GM18526 (cell line): ENCODE data around the gene PSORS1C1.

Experiments
- POLR2A ChIP-seq: IDR thresholded peaks from 3 replicates; pipeline ENCODE4 v1.6.1; 2011; ENCODE audit not compliant: insufficient read length; ENCODE audit errors: extremely low read depth

Gene PSORS1C1

GRCh38 chr6:31139599-31139998 lies 25.0 kb downstream of the PSORS1C1 start:
- no peak for TF ChIP-seq POLR2A

- no peak for TF ChIP-seq POLR2A
These were observed 26.0 kb downstream of the PSORS1C1 start for GRCh38 chr6:31140643-31141042.

- TF ChIP-seq POLR2A, result no peak
These were observed 27.8 kb downstream of the PSORS1C1 start for GRCh38 chr6:31142361-31142761.

GRCh38 chr6:31143148-31143547 lies 28.5 kb downstream of the PSORS1C1 start:
- TF ChIP-seq POLR2A, result no peak

GRCh38 chr6:31144296-31144969 lies 29.8 kb downstream of the PSORS1C1 start:
- no peak for TF ChIP-seq POLR2A

GRCh38 chr6:31144970-31145340 lies 30.4 kb downstream of the PSORS1C1 start:
- TF ChIP-seq POLR2A, result no peak

- TF ChIP-seq POLR2A, result no peak
These were observed 30.8 kb downstream of the PSORS1C1 start for GRCh38 chr6:31145386-31145785.

GRCh38 chr6:31149827-31150447 lies 35.3 kb downstream of the PSORS1C1 start:
- TF ChIP-seq POLR2A, result no peak

- TF ChIP-seq POLR2A, result no peak
These were observed 38.2 kb downstream of the PSORS1C1 start for GRCh38 chr6:31152781-31153180.

- TF ChIP-seq POLR2A, result no peak
These were observed 39.8 kb downstream of the PSORS1C1 start for GRCh38 chr6:31154436-31154835.

GRCh38 chr6:31156641-31157040 lies 42.0 kb downstream of the PSORS1C1 start:
- TF ChIP-seq POLR2A, result no peak

GRCh38 chr6:31157513-31158139 lies 43.0 kb downstream of the PSORS1C1 start, which contains the start of gene CCHCR1:
TSS of gene CCHCR1 (minus strand) at chr6:31157802. CDS start at chr6:31157600, 202 bp downstream.
- TF ChIP-seq POLR2A, result no peak

GRCh38 chr6:31158140-31158862 lies 43.7 kb downstream of the PSORS1C1 start, which contains the start of gene TCF19:
TSS of gene TCF19 (plus strand) at chr6:31158589. CDS start at chr6:31159470, 881 bp downstream.
- peak; percentile 42 for TF ChIP-seq POLR2A

- peak; percentile 29 for TF ChIP-seq POLR2A
These were observed 44.6 kb downstream of the PSORS1C1 start for GRCh38 chr6:31158863-31159855.
